Neural cell (in vitro differentiated cells): ENCODE measurements around the gene FNBP1L. TPM values are rescaled to one million over a fixed set of nuclear protein-coding genes. Genes with fewer than 3 reads are reported as not detected.

Experiments
- H2AFZ ChIP-seq: fragments of 200-600, 300-800 bp; sonication (generic), shearing (Covaris generic); 2 replicates; pipeline ENCODE4 v1.6.0; 2014; ENCODE audit warnings: low read depth, mild to moderate bottlenecking, antibody characterized with exemption, low read length, moderate library complexity
- H3F3A ChIP-seq: fragments of 200-600 bp; shearing (Covaris generic); 2 replicates; pipeline ENCODE4 v1.6.1; 2016; ENCODE audit warnings: mild to moderate bottlenecking, moderate library complexity, mixed read lengths, antibody characterized with exemption, low read length; ENCODE audit not compliant: insufficient read depth, poor library complexity, severe bottlenecking
- H3K27ac ChIP-seq: fragments of 200-600, 300-800 bp; sonication (generic), shearing (Covaris generic); 2 replicates; pipeline ENCODE4 v1.5.1; 2014; ENCODE audit warnings: mild to moderate bottlenecking, low read length, moderate library complexity
- H3K27me3 ChIP-seq: fragments of 300-800, 200-600 bp; sonication (generic), shearing (Covaris generic); 2 replicates; pipeline ENCODE4 v1.6.0; 2014; ENCODE audit warnings: mild to moderate bottlenecking, low read depth, low read length, moderate library complexity; ENCODE audit not compliant: insufficient read depth
- H3K36me3 ChIP-seq: fragments of 300-800, 200-600 bp; sonication (generic), shearing (Covaris generic); 2 replicates; pipeline ENCODE4 v1.5.1; 2014; ENCODE audit warnings: mild to moderate bottlenecking, antibody characterized with exemption, low read length, moderate library complexity; ENCODE audit not compliant: insufficient read depth
- H3K4me2 ChIP-seq: fragments of 300-800, 200-600 bp; sonication (generic), shearing (Covaris generic); 2 replicates; pipeline ENCODE4 v1.6.0; 2014; ENCODE audit warnings: mild to moderate bottlenecking, low read length
- H3K4me3 ChIP-seq: fragments of 300-800, 200-600 bp; sonication (generic), shearing (Covaris generic); 2 replicates; pipeline ENCODE4 v1.5.1; 2014; ENCODE audit warnings: mild to moderate bottlenecking, low read length, moderate library complexity
- H3K79me2 ChIP-seq: fragments of 200-600 bp; shearing (Covaris generic); replicated peaks from 2 replicates; pipeline ENCODE4 v1.6.0; 2014; ENCODE audit warnings: mild to moderate bottlenecking, low read length, moderate library complexity; ENCODE audit not compliant: insufficient read depth
- H3K9ac ChIP-seq: fragments of 300-800, 200-600 bp; sonication (generic), shearing (Covaris generic); 2 replicates; pipeline ENCODE4 v1.6.1; 2016; ENCODE audit warnings: mild to moderate bottlenecking, low read length, mixed read lengths
- H3K9me2 ChIP-seq: fragments of 200-600 bp; shearing (Covaris generic); 2 replicates; pipeline ENCODE4 v1.6.1; 2016; ENCODE audit warnings: mild to moderate bottlenecking, low read length, mixed read lengths; ENCODE audit not compliant: insufficient read depth
- H3K9me3 ChIP-seq: fragments of 200-600, 300-800 bp; sonication (generic), shearing (Covaris generic); 2 replicates; pipeline ENCODE4 v1.6.1; 2016; ENCODE audit warnings: mild to moderate bottlenecking, mixed run types, low read length, moderate library complexity, mixed read lengths
- H4K20me1 ChIP-seq: fragments of 200-600 bp; shearing (Covaris generic); 2 replicates; pipeline ENCODE4 v1.6.1; 2016; ENCODE audit warnings: mild to moderate bottlenecking, mixed run types; ENCODE audit not compliant: insufficient read depth
- EP300 ChIP-seq: fragments of 450-650 bp; conservative IDR thresholded peaks from 2 replicates; pipeline ENCODE4 v1.6.1; 2014; ENCODE audit warnings: antibody characterized with exemption, mild to moderate bottlenecking, moderate library complexity; ENCODE audit not compliant: poor library complexity, severe bottlenecking
- EZH2 ChIP-seq: fragments of 200-600, 300-800 bp; shearing (Covaris generic), sonication (generic); IDR thresholded peaks from 2 replicates; pipeline ENCODE4 v1.6.1; 2014; ENCODE audit warnings: antibody characterized with exemption, low read length, borderline replicate concordance, mild to moderate bottlenecking; ENCODE audit not compliant: insufficient read depth, poor library complexity, severe bottlenecking
- MXI1 ChIP-seq: fragments of 450-650 bp; conservative IDR thresholded peaks from 2 replicates; pipeline ENCODE4 v1.6.1; 2014; ENCODE audit warnings: antibody characterized with exemption, mild to moderate bottlenecking; ENCODE audit not compliant: poor library complexity, severe bottlenecking
- POLR2AphosphoS5 ChIP-seq: IDR thresholded peaks from 2 replicates; pipeline ENCODE4 v1.6.1; 2012
- RAD21 ChIP-seq: fragments of 450-650 bp; conservative IDR thresholded peaks from 2 replicates; pipeline ENCODE4 v1.6.1; 2014; ENCODE audit warnings: antibody characterized with exemption, mild to moderate bottlenecking, moderate library complexity
- SMC3 ChIP-seq: fragments of 450-650 bp; conservative IDR thresholded peaks from 2 replicates; pipeline ENCODE4 v1.6.1; 2014; ENCODE audit warnings: antibody characterized with exemption, mild to moderate bottlenecking, moderate library complexity; ENCODE audit not compliant: poor library complexity
- TAF1 ChIP-seq: IDR thresholded peaks from 2 replicates; pipeline ENCODE4 v1.6.1; 2012; ENCODE audit warnings: low read depth
- polyA plus RNA-seq: library from polyadenylated mRNA; depleted of rRNA; stranded (reverse); fragments of >200 nt; gene quantifications from 2 replicates; pipeline ENCODE4 v1.2.3, GENCODE V29; 2014
- TF ChIP-seq, protein P1 (sequence below): fragments of 450-650 bp; IDR thresholded peaks from 2 replicates; pipeline ENCODE4 v1.5.1; 2014; ENCODE audit warnings: antibody characterized with exemption, mild to moderate bottlenecking, moderate library complexity; ENCODE audit not compliant: poor library complexity, severe bottlenecking
- TF ChIP-seq, protein P2 (sequence below): IDR thresholded peaks from 2 replicates; pipeline ENCODE4 v1.6.1; 2012; ENCODE audit warnings: borderline replicate concordance

Gene FNBP1L
- polyA plus RNA-seq, 1 donor from 2014 or later: 1,044 TPM

DNA sequence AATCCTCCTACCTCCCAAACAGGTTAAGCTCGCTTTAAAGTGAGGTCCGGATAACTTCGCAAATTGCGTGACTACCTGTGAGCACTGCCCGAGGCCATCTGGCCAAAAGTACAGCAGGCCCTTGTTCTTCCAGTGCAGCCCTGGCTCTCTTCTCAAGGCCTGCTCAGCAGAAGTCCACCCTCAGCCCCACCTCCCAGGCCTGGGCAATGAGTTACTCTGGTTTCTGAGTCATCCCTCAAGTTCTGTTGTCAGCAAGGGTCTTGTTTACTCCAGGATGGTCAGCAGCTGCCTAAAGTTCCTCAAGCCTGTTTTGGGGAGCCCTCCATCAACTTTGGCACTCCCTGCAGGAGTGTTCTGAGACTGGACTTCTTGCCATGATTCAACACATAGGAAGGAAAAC is 132.0 kb downstream of the FNBP1L start:
- Histone ChIP-seq H4K20me1 (no peaks in the 10 kb centered on the region), H3K9ac (no peak overlapping the region)

DNA sequence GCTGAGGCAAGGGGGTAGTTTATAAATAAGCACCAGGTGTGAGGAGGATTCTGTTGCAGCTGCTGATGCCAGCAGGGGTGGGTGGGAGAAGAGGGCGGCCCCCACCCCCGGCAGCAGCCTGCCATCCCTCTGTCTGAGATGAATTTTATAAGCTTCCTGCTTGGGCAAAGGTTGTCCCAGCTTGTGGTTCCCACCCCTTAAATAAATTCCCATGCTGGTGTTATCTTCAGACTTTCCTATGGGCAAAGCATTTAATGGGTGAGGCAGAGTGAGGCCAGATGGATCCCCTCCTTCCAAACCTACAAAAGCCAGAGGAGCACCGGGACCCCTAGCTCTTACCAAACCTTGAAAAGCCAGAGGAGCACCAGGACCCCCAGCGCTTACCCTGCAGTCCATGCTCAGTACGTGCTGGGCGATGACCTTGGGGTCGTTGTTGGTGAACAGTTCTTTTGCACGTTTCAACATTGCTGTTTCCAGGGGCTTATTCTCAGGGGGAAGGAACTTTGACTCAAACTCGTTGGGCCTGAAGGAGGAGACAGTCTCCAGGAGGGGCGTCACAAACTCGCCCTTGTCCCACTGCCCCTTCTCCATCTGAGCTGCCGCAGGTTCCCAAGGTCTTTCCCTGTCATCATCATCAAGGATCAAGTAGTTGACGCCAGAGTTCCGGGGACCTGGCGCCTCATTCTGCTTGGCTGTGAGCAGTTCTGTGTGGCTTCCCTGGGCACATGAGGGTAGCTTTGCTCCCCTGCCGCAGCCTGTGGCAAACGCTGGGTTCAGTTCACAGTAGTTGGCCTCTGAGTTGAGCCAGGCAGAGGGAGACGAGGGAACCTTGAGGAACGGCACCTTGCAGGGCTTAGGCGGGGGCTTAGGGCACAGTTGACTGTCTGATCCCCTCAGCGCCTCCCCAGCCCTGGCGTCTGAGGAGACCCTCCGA is 134.3 kb downstream of the FNBP1L start:
- Histone ChIP-seq H3K9ac (no peak overlapping the region), H3K4me2 (no peak overlapping the region), H3K36me3 (no peaks in the 10 kb centered on the region), H3K27me3 (no peaks in the 10 kb centered on the region), H3K9me2 (no peaks in the 10 kb centered on the region), H2AFZ (no peak overlapping the region), H3K9me3 (no peaks in the 10 kb centered on the region), H3K27ac (no peak overlapping the region), H3K4me3 (no peak overlapping the region), H3K79me2 (no peaks in the 10 kb centered on the region), H4K20me1 (no peaks in the 10 kb centered on the region), H3F3A (no peaks in the 10 kb centered on the region)
- TF ChIP-seq, protein P1, sequence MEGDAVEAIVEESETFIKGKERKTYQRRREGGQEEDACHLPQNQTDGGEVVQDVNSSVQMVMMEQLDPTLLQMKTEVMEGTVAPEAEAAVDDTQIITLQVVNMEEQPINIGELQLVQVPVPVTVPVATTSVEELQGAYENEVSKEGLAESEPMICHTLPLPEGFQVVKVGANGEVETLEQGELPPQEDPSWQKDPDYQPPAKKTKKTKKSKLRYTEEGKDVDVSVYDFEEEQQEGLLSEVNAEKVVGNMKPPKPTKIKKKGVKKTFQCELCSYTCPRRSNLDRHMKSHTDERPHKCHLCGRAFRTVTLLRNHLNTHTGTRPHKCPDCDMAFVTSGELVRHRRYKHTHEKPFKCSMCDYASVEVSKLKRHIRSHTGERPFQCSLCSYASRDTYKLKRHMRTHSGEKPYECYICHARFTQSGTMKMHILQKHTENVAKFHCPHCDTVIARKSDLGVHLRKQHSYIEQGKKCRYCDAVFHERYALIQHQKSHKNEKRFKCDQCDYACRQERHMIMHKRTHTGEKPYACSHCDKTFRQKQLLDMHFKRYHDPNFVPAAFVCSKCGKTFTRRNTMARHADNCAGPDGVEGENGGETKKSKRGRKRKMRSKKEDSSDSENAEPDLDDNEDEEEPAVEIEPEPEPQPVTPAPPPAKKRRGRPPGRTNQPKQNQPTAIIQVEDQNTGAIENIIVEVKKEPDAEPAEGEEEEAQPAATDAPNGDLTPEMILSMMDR: no peak
- TF ChIP-seq SMC3 (no peak), TAF1 (no peak), POLR2AphosphoS5 (no peak), MXI1 (no peak), EZH2 (no peak), EP300 (no peak), RAD21 (no peak)

More for the DNA sequence above, 132.0 kb downstream of the FNBP1L start:
- Histone ChIP-seq H3K9me2 (no peaks in the 10 kb centered on the region), H3K27me3 (no peaks in the 10 kb centered on the region), H3K4me2 (no peak overlapping the region), H3K79me2 (no peaks in the 10 kb centered on the region), H3K4me3 (no peak overlapping the region), H2AFZ (no peak overlapping the region), H3K36me3 (no peaks in the 10 kb centered on the region), H3K9me3 (no peaks in the 10 kb centered on the region), H3F3A (no peaks in the 10 kb centered on the region), H3K27ac (no peak overlapping the region)
- TF ChIP-seq, protein P2, sequence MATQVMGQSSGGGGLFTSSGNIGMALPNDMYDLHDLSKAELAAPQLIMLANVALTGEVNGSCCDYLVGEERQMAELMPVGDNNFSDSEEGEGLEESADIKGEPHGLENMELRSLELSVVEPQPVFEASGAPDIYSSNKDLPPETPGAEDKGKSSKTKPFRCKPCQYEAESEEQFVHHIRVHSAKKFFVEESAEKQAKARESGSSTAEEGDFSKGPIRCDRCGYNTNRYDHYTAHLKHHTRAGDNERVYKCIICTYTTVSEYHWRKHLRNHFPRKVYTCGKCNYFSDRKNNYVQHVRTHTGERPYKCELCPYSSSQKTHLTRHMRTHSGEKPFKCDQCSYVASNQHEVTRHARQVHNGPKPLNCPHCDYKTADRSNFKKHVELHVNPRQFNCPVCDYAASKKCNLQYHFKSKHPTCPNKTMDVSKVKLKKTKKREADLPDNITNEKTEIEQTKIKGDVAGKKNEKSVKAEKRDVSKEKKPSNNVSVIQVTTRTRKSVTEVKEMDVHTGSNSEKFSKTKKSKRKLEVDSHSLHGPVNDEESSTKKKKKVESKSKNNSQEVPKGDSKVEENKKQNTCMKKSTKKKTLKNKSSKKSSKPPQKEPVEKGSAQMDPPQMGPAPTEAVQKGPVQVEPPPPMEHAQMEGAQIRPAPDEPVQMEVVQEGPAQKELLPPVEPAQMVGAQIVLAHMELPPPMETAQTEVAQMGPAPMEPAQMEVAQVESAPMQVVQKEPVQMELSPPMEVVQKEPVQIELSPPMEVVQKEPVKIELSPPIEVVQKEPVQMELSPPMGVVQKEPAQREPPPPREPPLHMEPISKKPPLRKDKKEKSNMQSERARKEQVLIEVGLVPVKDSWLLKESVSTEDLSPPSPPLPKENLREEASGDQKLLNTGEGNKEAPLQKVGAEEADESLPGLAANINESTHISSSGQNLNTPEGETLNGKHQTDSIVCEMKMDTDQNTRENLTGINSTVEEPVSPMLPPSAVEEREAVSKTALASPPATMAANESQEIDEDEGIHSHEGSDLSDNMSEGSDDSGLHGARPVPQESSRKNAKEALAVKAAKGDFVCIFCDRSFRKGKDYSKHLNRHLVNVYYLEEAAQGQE: no peak
- TF ChIP-seq EZH2 (no peak), RAD21 (no peak), SMC3 (no peak), TAF1 (no peak), MXI1 (no peak), EP300 (no peak), POLR2AphosphoS5 (no peak)
- TF ChIP-seq, protein P1: no peak
